AG08395 (cell line): ENCODE results near the gene RPS16.

Experiments used
- DNase-seq: peaks from one replicate; pipeline ENCODE4 v3.0.0; 2012; ENCODE audit warnings: mixed read lengths, low spot score

The RPS16 gene

DNA sequence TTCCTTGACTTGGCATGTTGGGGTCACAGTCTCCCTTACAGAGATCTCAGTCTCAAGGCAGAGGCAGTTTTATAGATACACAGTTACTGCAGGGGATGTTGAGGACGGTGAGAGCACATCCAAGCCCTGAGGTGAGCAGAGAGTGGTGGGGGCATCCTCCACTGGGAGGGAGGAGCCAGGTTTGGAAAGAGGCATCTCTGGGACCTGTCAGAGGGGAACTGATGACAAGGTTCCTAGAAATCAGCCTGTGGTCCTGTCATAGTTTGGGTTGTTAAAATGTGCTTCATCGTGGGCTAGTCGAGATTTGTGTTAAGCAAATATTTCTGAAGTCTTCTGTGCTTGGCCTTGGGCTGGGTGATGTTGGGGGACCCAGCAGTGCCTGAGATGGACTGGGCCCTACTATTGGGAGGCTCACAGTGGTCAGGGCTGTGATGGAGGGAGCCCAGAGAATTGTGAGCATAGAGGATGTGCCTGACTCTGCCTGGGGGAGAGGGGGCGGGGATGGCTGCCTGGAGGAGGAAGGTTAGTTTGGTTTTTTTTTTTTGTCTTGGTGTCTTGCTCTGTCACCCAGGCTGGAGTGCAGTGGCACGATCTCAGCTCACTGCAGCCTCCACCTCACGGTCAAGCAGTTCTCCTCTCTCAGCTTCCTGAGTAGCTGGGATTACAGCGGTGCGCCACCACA, 13.5 kb upstream of the RPS16 start:
- DNase-seq: no peak

DNA sequence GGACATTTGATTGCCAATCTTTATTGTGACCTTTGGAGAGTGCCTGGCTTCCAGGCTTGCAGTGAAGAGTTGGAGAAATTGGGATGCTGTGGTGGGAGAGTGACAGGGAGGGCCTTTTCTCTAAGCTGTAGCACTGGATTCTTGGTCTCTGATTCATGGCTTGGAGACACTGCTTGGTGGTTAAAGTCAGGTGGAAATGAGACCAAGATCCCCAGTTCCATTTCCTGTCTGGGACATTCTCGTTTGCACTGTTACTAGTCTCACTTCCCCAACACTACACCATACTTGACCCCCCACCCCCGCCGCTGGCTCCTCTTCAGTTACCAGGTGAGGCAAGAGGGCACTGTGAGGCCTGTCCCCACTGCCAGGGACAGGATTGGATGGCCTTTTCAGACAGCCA, 12.5 kb upstream of the RPS16 start:
- peak; percentile 70 for DNase-seq

DNA sequence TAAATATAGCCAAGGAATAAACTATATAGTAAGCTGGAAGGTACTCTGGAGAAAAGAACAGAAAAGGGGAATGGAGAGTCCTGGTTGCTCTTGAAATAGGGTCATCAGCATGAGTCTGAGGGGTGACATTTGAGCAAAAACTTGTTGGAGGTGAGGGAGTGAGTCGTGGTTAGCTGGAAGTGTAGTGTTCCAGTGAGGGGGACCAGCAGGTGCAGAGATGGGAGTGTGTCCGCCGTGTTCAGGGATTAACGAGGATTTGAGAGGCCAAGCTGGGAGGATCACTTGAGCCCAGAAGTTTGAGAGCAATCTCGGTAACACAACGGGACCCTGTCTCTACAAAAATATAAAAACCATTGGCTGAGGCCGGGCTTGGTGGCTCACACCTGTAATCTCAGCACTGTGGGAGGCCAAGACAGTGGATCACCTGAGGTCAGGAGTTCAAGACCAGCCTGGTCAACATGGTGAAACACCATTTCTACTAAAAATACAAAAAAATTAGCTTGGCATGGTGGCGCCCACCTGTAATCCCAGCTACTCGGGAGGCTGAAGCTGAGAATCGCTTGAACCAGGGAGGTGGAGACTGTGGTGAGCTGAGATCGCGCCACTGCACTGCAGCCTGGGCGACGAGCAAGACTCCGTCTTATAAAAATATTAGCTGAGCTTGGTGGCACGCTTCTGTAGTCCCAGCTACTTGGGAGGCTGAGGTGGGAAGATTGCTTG, 10.8 kb upstream of the RPS16 start:
- no peak for DNase-seq

DNA sequence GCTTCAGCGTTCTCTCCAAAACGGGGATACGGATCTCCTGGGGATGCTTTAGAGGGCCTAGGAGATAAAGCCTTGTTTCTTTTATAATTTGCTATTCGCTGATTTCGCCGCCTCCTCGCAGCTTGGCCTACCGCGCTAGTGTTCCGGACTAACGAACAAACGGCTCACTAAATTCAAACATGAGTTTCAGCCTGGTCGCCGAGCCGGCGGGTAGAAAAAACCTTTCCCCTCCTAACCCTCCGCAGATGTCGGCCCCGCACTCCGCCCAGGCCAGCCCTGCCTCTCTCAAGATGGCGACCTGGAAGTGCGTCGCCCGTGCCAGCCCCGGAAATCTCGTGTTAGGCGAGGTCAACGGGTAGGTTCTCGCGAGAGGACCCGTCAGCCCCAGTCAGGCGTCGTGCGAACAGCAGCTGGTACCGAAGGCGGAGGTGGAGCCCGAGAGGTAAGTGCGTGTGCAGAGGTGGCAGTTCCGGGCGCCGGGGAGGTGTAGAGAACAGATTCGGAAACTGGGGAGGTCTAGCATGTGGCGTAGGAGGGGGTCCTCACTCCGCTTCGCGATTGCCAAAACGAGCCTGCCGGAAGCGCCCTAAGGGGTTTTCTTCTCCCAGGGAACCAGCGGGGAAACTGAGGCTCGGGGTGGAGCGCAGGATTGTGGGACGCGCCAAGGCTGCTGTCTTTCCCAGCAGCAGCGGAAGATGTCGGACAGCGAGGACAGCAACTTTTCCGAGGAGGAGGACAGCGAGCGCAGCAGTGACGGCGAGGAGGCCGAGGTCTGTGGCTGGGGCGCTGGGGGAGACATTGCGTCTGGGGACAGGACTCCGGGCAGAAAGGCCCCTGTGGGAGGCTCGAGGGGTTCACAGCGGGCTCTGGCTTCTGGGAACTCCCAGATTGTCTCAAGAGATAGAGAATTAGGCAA, 9.7 kb upstream of the RPS16 start, which contains the start of gene SUPT5H:
Gene SUPT5H (plus strand): TSS at position 387 of the 916 bp plus-strand sequence. CDS start 309 bp downstream, at position 696.
- DNase-seq: peak; percentile 98

DNA sequence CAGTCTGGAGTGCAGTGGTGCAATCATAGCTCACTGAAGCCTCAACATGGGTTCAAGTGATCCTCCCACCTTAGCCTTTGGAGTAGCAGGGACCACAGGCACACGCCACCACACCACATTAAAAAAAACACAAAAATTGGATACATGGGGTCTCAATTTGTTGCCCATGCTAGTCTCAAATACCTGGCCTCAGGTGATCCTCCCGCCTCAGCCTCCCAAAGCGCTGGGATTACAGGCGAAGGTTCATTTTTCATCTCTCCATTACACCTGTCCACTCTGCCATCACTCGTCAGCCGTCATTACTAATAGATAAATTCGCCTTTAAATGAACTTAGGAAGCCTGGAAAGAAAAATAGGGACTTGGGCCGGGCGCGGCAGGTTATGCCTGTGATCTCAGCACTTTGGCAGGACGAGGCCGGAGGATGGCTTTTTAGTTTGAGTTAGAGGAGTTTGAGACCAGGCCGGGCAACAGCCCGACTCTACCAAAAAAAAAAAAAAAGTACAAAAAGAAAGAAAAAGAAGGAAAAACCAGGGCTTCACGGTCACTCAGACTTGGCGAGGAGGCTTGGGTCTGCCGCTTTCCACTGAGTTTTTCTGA, 8.9 kb upstream of the RPS16 start:
- DNase-seq: no peak

DNA sequence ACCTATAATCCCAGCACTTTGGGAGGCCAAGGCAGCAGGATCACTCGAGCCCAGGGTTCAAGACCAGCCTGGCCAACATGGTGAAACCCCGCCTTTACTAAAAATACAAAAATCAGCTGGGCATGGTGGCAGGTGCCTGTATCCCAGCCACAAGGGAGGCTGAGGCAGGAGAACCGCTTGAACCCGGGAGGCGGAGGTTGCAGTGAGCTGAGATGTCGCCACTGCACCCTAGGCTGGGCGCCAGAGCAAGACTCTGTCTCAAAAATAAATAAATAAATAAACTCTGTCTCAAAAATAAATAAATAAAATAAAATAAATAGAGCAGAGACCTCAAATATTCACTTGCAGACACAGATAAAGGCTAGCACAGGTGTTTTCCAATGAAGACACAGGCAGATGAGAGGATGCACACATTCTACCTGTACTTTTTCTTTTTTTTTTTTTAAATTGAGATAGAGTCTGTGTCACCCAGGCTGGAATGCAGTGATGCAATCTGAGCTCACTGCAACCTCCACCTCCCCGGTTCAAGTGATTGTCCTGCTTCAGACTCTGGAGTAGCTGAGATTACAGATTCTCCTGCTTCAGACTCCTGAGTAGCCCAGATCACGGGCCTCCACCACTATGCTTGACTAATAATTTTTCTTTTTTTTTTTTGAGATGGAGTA, 2.7 kb upstream of the RPS16 start:
- DNase-seq: no peak

DNA sequence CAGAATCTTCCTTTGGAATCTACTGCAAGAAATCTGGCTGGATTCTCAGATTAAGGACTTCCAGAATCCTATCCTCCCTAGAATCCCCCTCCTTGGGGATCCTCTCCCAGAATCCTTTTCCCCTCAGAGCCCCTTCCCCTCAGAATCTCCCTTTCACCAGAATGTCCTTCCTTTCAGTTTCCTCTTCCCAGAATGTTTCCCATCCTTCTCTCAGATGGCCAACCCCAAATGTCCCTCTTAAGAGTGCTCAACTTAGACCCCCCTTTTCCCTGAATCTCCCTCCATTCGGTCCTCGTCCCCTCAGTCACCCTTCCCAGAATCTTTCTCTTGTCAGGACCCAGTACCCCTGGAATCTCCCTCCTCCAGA, 584 bp upstream of the RPS16 start:
- DNase-seq: no peak

DNA sequence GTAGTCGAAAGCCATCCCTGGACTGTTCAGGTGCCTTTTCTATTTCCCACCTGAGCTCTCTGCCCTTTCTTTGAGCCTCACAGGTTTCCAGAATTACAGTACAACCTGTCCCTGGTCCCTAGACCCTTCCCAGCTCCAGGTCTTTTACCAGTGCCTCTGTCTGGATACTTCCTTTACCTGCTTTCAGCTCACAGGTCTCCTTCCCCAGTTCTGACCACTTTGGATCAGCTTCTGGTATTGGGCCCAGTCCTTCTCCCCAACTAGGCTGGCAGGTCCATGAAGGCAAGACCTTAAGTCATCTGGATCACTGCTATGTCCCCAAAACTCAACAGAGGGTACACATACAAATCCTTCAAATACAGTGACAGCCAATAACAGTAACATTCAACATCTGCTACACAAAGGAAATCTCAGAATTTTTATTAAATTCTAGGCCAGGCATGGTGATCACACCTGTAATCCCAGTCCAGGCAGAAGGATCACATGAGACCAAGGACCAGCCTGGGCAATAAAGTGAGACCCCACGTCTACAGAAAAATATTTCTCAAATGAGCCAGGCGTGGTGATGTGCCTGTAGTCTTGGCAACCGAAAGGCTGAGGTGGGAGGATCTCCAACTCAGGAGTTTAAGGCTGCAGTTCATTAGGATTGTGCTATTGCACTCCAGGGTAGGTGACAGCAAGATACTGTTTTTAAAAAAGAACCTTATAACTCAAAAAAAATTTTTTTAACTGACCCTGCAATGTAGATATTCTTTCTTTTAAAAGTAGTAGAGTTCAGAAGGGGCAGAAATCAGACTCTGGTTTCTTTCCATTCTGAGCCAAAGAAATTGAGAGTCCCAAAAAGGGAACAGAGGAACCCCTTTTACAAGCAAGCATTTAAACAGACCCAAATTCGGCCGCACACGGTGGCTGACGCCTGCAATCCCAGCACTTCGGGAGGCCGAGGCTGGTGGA, 1.3 kb downstream of the RPS16 start:
- no peak for DNase-seq

DNA sequence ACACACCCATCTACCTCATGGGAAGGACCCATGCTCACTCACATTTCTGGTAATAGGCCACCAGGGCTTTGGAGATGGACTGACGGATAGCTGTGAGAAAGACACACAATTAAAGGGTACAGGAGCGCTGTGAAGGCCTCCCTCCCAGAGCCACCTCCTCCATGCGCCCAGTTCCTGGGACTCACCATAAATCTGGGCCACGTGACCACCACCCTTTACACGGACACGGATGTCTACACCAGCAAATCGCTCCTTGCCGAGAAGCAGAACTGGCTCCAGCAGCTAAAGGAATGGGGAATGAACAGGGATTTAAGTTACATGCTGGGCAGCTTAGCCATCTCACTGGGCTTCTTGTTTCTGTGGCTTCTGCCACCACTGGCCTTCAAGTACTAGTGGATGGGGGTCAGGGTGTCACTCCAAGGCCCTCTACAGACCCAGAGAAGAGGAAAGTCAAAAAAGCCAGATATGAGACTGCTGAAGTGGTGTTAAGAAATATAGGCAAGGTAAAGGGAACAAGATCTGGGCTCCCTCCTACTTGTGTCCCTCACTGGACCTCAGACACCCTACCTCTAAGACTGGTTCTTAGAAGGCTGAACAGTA, 2.2 kb downstream of the RPS16 start:
- DNase-seq: no peak

DNA sequence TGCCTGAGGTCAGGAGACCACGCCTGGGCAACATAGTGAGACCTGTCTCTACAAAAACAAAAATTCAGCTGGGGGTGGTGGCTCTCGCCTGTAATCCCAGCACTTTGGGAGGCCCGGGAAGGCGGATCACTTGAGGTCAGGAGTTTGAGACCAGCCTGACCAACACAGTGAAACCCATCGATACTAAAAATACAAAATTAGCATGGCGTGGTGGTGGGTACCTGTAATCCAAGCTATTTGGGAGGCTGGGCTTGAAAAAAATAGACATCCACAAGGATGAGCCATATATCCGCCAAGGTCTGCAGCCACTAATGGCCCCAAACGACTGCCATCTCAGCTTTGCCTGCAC, 3.1 kb downstream of the RPS16 start:
- no peak for DNase-seq

DNA sequence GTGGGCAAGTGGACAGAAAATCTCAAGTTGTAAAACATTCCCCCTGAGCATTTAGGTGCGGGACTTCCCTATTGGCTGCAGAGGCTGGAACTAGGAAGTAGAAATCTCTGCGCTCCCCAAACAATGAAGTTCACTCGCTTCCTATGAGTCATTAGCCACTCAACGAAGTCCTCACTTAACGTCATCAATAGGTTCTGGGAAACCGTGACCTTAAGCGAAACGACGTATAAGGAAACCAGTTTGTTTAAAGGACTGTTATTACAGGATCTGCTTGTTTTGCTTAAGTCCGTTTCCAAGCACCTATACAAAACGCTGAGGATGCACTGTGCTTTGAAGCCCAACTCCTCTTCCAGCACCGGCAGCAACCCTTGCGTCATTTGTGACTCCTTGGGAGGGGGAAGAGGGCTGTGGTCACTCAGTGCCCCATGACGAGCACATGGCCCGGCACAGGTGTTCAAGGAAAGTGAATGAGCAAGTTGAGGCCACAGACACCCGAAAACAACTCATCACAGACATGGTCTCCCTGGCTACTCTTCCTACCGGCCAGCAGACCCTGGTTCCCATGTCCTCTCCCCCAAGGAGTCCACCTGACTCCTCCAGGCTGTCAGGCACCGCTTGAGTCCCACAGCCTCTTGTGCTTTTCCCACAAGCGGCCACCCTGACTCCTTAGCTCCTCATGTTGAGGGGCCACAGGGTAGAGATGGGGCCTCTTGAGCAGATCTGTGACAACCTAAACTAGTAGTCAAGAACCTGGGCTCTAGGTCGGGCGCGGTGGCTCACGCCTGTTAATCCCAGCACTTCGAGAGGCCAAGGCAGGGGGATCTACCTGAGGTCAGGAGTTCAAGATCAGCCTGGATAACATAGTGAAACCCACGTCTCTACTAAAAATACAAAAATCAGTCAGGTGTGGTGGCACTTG, 4.8 kb downstream of the RPS16 start:
- DNase-seq: no peak

DNA sequence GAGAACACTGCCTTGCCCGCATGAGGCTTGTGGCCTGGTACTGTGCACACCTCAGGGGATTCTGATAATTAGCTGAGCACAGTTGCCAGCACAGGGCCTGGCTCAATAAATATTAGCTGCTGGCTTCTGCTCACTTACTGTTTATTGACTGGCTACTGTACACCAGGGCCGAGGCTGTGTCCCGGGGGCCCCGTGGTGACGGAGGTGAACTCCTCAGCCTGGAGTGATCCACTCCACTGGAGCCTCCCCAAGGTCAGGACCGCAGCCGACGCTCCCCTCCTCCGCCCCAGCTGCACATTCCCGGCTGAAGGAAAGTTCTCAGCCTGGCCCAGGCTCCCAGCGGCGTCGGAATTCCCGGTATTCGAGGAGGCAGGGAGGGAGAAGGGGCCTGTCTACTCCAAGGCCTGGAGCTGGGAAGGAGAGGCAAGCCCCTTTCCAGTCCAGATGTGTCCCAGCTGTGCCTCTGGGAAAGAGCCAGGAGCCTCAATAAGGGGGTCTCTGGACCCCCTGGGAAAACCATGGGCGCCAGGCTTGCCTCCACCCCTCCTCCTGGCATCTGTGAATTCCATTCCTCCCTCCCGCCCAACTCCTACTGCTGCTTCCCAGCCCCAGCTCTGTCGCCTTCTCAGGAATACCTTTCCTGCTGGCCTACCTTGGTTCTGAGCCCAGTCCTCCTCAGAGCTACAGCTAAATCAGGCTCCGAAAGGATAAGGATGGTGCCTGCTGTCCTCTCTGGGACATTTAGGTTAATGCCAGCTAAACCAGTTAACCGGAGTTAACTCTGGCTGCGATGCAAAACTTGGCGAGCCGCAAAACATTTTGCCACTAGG, 7.3 kb downstream of the RPS16 start:
- DNase-seq: peak; percentile 89

DNA sequence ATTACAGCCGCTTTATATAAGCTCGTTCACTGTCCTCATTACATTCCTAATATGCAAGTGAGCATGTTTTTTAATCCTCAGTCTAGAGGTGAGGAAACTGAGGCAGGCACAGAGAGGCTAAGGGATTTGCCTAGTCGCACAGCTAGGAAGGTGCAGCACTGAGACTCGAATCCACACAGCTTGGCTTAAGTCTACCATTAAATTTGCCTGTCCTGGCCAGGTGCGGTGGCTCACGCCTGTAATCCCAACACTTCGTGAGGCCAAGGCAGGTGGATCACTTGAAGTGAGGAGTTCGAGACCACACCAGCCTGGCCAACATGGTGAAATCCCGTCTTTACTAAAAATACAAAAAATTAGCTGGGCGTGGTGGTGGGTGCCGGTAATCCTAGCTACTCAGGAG, 8.0 kb downstream of the RPS16 start:
- DNase-seq: no peak

DNA sequence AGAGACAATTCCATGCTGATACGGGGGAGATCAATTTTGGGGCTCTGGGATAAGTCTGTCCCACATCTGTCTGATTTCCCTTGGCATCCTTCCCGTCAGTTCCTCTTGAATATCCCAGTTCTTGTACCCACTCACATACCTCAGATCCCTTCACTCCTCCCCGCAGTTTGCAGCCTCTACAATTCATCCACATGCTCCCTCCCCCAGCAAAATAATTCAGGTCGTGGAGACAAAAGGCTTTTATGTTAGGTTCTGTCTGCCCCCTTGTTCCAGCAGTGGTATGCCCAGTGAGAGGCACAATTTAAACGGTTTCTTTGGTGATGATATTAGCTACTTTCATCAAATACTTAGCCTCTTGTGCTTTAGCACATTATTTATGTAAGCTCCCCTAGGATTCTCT, 9.6 kb downstream of the RPS16 start:
- no peak for DNase-seq

DNA sequence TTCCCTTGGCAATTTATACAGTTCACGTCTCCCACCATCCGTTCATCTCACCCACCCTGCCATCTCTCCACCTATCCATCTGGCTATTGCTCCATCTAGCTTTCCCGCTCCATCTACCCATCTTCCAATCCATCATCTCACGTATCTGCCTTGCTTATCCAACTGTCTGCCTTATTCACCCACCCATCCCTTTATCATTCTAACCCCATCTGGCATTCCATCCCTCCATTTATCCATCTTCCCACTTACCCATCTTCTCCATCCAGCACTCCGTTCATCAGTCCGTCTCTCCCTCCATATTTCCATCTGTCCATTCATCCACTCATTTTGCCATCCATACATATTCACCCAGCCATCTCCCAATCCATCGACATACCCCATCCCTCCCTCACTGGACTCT, 10.0 kb downstream of the RPS16 start:
- DNase-seq: no peak

DNA sequence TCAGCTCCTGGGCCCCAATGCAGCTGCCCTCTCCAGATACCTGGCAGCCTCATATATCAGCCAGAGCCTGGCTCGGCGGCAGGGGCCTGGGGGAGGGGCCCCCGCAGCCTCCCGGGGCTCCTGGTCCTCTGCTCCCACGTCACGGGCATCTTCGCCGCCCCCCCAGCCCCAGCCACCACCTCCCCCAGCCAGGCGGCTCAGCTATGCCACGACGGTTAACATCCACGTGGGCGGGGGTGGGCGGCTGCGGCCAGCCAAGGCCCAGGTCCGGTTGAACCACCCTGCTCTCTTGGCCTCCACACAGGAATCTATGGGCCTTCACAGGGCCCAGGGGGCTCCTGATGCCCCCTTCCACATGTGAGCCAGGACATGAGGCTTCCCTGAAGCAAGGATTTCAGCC, 10.8 kb downstream of the RPS16 start:
- no peak for DNase-seq

DNA sequence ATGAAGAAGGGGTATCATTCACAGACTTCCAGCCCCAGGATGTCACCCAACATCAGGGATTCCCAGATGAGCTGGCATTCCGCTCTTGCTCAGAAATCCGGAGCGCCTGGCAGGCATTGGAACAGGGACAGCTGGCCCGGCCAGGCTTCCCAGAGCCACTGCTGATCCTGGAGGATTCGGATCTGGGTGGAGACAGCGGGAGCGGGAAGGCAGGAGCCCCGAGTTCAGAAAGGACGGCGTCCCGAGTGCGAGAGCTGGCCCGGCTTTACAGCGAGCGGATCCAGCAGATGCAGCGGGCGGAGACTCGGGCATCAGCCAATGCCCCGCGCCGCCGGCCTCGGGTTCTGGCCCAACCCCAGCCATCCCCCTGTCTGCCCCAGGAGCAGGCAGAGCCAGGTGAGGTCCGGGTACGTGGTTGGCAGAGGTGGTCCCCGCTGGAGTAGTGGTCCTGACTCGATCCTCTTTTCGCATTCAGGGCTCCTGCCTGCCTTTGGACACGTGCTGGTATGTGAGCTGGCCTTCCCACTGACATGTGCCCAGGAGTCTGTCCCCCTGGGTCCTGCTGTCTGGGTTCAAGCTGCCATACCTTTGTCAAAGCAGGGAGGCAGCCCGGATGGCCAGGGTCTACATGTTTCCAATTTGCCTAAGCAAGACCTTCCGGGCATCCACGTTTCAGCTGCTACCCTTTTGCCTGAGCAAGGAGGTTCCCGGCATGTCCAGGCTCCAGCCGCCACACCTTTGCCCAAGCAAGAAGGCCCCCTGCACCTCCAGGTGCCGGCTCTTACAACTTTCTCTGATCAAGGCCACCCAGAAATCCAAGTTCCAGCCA, 12.3 kb downstream of the RPS16 start:
- DNase-seq: no peak
